ENCODE measurements around the gene ABCC4. TPM values are rescaled to one million over a fixed set of nuclear protein-coding genes. Genes with fewer than 3 reads are reported as not detected.

Gene ABCC4
- polyA plus RNA-seq, 1 donor = 15.1 TPM

DNA sequence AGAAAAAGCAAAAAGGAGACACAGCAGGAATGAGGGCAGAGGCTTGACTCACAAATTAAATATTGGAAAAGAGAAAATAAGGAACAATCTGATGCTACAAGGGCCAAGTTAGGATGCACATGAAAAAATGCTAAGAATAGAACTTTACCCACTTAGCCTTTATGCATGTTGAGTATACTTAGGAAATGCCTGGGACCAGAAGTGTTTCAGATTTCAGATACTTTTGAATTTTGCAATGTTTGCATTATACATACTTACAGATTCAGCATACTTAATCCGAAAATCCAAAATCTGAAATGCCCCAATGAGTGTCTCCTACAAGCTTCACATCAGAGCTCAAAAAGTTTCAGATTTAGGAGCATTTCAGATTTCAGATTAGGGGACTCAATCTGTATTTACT lies 262.3 kb downstream of the ABCC4 start:
- 100% methylated on average over 1 of the region's 1 CpG for WGBS (ENCODE audit: insufficient coverage, low lambda C conversion rate)
- H3K27me3 ChIP-seq (ENCODE audit: control insufficient read depth, insufficient read depth, low read length) = no peaks in the 10 kb centered on the region
- DNase-seq = no peak
- H3K36me3 ChIP-seq (ENCODE audit: control insufficient read depth, insufficient read depth, low read length) = no peaks in the 10 kb centered on the region
- no peak overlapping the region for H3K27ac ChIP-seq (ENCODE audit: low read length)
- no peak overlapping the region for H3K4me3 ChIP-seq (ENCODE audit: low read length)
- H3K4me1 ChIP-seq (ENCODE audit: control insufficient read depth, insufficient read depth, low read length) = no peaks in the 10 kb centered on the region
- H3K9me3 ChIP-seq (ENCODE audit: control insufficient read depth, low read depth, low read length) = no peaks in the 10 kb centered on the region

DNA sequence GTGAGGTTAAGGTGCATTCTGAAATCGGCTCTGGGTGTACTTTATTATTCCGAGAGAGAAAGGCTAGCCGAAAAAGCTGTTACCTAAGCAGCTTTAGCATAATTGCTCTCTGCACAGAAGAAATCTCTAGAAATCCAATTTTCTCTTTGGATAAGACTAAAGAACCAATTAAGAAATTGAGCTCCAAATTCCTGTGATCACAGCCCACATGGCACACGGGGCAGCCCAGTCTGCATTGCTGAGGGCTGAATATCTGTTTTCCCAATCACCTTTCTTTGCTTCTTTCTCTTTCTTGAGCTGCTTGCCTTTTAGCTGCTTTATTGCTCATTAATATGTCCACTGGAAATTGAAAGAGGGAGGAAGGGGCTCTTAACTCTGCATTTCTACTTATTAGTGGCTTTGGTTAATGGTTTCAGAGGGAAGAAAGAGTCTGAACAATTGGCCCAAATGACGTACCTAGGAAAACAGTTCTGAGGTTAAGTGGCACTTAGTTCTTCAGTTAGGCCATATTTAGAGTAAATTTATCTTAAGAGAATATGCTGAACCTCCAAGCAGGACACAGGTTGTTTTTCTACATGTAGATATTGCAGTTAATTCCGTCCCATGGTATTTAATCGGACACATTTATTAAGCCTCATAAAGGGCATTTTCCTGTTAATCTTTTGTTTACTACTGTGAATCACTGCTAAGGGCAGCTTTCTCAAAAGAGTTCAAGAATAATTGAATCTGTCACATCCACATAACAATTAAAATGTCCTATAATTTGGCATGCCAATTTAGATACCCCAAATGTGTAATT lies 265.7 kb downstream of the ABCC4 start:
- no peak for DNase-seq
- 93% methylated on average over 3 of the region's 7 CpGs for WGBS (ENCODE audit: insufficient coverage, low lambda C conversion rate)
- Histone ChIP-seq H3K4me3 (ENCODE audit: low read length) (no peak overlapping the region), H3K4me1 (ENCODE audit: control insufficient read depth, insufficient read depth, low read length) (no peaks in the 10 kb centered on the region), H3K9me3 (ENCODE audit: control insufficient read depth, low read depth, low read length) (no peaks in the 10 kb centered on the region), H3K27me3 (ENCODE audit: control insufficient read depth, insufficient read depth, low read length) (no peaks in the 10 kb centered on the region), H3K27ac (ENCODE audit: low read length) (no peak overlapping the region), H3K36me3 (ENCODE audit: control insufficient read depth, insufficient read depth, low read length) (no peaks in the 10 kb centered on the region)

GRCh38 chr13:95033890-95034289 lies 267.4 kb downstream of the ABCC4 start:
- Histone ChIP-seq H3K27ac (ENCODE audit: low read length) (no peak overlapping the region), H3K4me1 (ENCODE audit: control insufficient read depth, insufficient read depth, low read length) (no peaks in the 10 kb centered on the region), H3K9me3 (ENCODE audit: control insufficient read depth, low read depth, low read length) (no peaks in the 10 kb centered on the region), H3K4me3 (ENCODE audit: low read length) (no peak overlapping the region), H3K27me3 (ENCODE audit: control insufficient read depth, insufficient read depth, low read length) (no peaks in the 10 kb centered on the region), H3K36me3 (ENCODE audit: control insufficient read depth, insufficient read depth, low read length) (no peaks in the 10 kb centered on the region)
- no CpG with 5 or more reads among the region's 1 CpG for WGBS (ENCODE audit: insufficient coverage, low lambda C conversion rate)
- no peak for DNase-seq

DNA sequence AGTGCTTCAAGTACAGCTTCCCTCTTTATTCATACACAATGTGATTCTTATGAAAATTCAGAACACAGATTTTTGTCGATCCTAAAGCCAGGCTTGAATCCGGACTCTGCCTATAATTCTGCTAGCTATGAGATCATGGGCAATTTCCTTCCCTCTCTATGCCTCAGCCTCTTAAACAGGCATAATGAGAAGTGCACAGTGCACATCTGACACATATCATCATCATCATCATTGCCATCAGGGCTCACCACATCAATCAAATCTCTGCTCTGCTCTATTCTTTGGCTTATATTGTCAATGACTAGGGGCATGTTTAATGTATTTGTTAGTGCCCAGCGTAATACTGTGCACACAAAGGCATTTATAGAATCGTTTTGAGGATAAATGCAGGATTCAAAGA lies 269.1 kb downstream of the ABCC4 start:
- H3K27ac ChIP-seq (ENCODE audit: low read length) = no peak overlapping the region
- no peak for DNase-seq
- no peaks in the 10 kb centered on the region for H3K27me3 ChIP-seq (ENCODE audit: control insufficient read depth, insufficient read depth, low read length)
- no peak overlapping the region for H3K4me3 ChIP-seq (ENCODE audit: low read length)
- H3K36me3 ChIP-seq (ENCODE audit: control insufficient read depth, insufficient read depth, low read length) = no peaks in the 10 kb centered on the region
- WGBS (ENCODE audit: insufficient coverage, low lambda C conversion rate) = 83% methylated on average over 1 of the region's 4 CpGs
- no peaks in the 10 kb centered on the region for H3K4me1 ChIP-seq (ENCODE audit: control insufficient read depth, insufficient read depth, low read length)
- no peaks in the 10 kb centered on the region for H3K9me3 ChIP-seq (ENCODE audit: control insufficient read depth, low read depth, low read length)

DNA sequence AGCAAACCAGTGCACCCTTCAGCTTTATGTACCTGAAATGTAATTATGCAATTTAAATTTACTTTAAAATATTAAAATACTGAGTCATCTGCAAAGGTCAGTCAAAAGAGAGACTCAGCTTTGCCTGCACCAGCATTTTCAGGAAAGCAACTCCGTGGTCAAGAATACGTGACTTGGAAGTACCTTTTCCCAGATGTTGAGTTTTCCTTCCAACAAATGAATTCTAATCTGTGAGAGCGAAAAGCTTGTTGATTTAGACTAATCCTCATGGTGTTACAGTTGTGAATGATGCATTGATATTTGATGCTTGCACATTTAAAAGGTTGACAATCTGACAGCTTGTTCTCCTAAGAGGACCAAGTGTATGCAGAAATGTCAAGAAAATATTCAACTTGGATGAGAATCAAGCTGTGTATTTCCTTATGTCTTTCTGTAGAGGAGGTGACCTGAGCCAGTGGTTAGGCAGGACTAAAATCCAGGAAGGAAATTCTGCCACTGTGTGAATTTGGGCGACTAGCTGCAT lies 270.4 kb downstream of the ABCC4 start:
- DNase-seq = no peak
- H3K27ac ChIP-seq (ENCODE audit: low read length) = no peak overlapping the region
- H3K36me3 ChIP-seq (ENCODE audit: control insufficient read depth, insufficient read depth, low read length) = no peaks in the 10 kb centered on the region
- H3K4me3 ChIP-seq (ENCODE audit: low read length) = no peak overlapping the region
- H3K9me3 ChIP-seq (ENCODE audit: control insufficient read depth, low read depth, low read length) = no peaks in the 10 kb centered on the region
- no peaks in the 10 kb centered on the region for H3K4me1 ChIP-seq (ENCODE audit: control insufficient read depth, insufficient read depth, low read length)
- no peaks in the 10 kb centered on the region for H3K27me3 ChIP-seq (ENCODE audit: control insufficient read depth, insufficient read depth, low read length)
- WGBS (ENCODE audit: insufficient coverage, low lambda C conversion rate) = no CpG with 5 or more reads among the region's 4 CpGs

- H3K4me3 ChIP-seq (ENCODE audit: low read length) = no peak overlapping the region
- no peaks in the 10 kb centered on the region for H3K36me3 ChIP-seq (ENCODE audit: control insufficient read depth, insufficient read depth, low read length)
- no peaks in the 10 kb centered on the region for H3K9me3 ChIP-seq (ENCODE audit: control insufficient read depth, low read depth, low read length)
- WGBS (ENCODE audit: insufficient coverage, low lambda C conversion rate) = no CpG with 5 or more reads among the region's 3 CpGs
- H3K4me1 ChIP-seq (ENCODE audit: control insufficient read depth, insufficient read depth, low read length) = no peaks in the 10 kb centered on the region
- no peak overlapping the region for H3K27ac ChIP-seq (ENCODE audit: low read length)
- no peaks in the 10 kb centered on the region for H3K27me3 ChIP-seq (ENCODE audit: control insufficient read depth, insufficient read depth, low read length)
- no peak for DNase-seq
These were observed 273.6 kb downstream of the ABCC4 start for GRCh38 chr13:95027638-95028037.

DNA sequence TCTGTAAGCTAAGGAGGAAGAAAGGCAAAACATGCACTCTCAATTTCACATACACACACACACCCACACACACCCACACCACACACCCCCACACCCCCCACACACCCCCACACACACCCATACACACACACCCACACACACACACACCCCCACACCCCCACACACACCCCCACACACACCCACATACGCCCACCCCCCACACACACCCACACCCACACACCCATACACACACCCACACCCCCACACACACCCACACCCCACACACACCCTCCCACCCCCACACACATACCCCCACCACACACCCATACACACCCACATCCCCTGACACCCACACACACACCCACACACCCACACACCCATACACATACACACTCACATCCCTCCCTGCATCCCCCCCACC lies 276.1 kb downstream of the ABCC4 start:
- Histone ChIP-seq H3K4me1 (ENCODE audit: control insufficient read depth, insufficient read depth, low read length) (no peaks in the 10 kb centered on the region), H3K9me3 (ENCODE audit: control insufficient read depth, low read depth, low read length) (no peaks in the 10 kb centered on the region), H3K36me3 (ENCODE audit: control insufficient read depth, insufficient read depth, low read length) (no peaks in the 10 kb centered on the region), H3K27me3 (ENCODE audit: control insufficient read depth, insufficient read depth, low read length) (no peaks in the 10 kb centered on the region), H3K27ac (ENCODE audit: low read length) (no peak overlapping the region), H3K4me3 (ENCODE audit: low read length) (no peak overlapping the region)
- no CpG with 5 or more reads among the region's 1 CpG for WGBS (ENCODE audit: insufficient coverage, low lambda C conversion rate)
- DNase-seq = no peak

DNA sequence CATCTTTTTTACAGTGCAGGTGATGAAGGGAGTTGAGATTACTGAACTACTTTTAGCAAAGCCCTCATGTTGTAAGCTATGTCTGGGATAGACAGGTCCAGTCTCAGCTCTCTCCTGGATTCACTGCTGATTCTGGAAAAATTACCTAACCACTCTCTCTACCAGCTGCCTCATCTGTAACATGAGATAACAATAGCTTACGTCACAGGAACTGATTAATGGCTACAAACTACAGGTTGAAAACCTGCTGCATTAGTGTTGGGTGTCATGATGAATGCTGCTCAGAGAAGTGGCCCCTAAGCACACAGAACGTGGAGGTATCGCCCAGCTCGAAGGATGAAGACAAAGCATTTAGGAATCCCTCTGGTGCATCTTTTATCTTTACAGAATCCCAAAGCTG lies 277.8 kb downstream of the ABCC4 start:
- Histone ChIP-seq H3K36me3 (ENCODE audit: control insufficient read depth, insufficient read depth, low read length) (no peaks in the 10 kb centered on the region), H3K4me3 (ENCODE audit: low read length) (no peak overlapping the region), H3K4me1 (ENCODE audit: control insufficient read depth, insufficient read depth, low read length) (no peaks in the 10 kb centered on the region), H3K27ac (ENCODE audit: low read length) (no peak overlapping the region), H3K27me3 (ENCODE audit: control insufficient read depth, insufficient read depth, low read length) (no peaks in the 10 kb centered on the region), H3K9me3 (ENCODE audit: control insufficient read depth, low read depth, low read length) (no peaks in the 10 kb centered on the region)
- DNase-seq = no peak
- no CpG with 5 or more reads among the region's 4 CpGs for WGBS (ENCODE audit: insufficient coverage, low lambda C conversion rate)

DNA sequence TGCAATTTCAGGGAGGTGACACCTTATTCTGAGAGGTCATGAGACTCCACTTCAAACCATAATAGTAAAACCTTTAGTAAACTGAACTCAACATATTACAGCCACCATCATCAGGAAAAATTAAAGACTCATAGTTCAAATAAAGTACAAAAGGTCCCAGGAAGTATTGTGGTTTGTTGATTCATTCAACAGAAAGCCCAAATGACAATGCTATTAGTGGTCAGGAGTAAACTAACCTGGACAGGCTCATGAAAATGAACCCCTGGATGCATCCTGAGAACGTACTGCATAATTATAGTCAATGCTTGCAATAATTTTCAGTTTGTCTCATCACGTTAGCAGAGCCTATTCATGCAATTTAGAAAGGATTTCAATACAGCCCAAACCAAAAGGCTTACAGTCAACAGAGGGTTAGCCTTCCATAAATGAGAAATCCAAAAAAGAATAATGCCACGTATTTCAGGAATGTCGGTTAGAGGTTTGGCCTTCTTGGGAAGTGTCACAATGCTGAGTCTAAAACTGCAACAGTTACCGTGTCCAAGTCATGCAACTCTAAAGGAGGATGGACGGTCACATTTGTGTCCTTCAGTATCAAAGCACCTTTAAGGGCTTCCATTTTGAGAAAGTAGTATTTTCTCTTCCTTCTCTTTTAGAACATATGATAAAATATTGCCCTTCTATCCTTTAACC lies 280.8 kb downstream of the ABCC4 start:
- DNase-seq = no peak
- H3K27ac ChIP-seq (ENCODE audit: low read length) = no peak overlapping the region
- no peaks in the 10 kb centered on the region for H3K36me3 ChIP-seq (ENCODE audit: control insufficient read depth, insufficient read depth, low read length)
- no peaks in the 10 kb centered on the region for H3K4me1 ChIP-seq (ENCODE audit: control insufficient read depth, insufficient read depth, low read length)
- H3K9me3 ChIP-seq (ENCODE audit: control insufficient read depth, low read depth, low read length) = no peaks in the 10 kb centered on the region
- H3K4me3 ChIP-seq (ENCODE audit: low read length) = no peak overlapping the region
- no peaks in the 10 kb centered on the region for H3K27me3 ChIP-seq (ENCODE audit: control insufficient read depth, insufficient read depth, low read length)
- no CpG with 5 or more reads among the region's 6 CpGs for WGBS (ENCODE audit: insufficient coverage, low lambda C conversion rate)

DNA sequence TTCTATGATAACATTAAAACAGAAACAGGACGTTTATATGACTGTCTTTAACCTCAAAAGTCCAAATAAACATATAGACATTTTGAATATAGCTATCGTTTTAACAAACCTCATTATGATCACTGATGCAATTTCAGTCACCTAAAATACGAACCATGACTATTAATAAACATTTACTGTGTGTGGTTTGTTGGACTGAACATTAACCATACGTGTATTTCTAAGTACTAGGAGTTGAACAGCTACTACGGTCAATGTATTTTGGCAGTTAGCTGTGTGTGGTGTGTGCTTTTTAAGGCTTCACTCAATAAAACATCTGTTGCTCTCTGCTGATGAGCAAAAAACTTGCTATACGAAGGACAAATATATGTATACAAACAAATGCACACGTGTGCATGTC lies 281.4 kb downstream of the ABCC4 start:
- no peaks in the 10 kb centered on the region for H3K4me1 ChIP-seq (ENCODE audit: control insufficient read depth, insufficient read depth, low read length)
- H3K27me3 ChIP-seq (ENCODE audit: control insufficient read depth, insufficient read depth, low read length) = no peaks in the 10 kb centered on the region
- H3K27ac ChIP-seq (ENCODE audit: low read length) = no peak overlapping the region
- H3K36me3 ChIP-seq (ENCODE audit: control insufficient read depth, insufficient read depth, low read length) = no peaks in the 10 kb centered on the region
- DNase-seq = no peak
- no peak overlapping the region for H3K4me3 ChIP-seq (ENCODE audit: low read length)
- 68% methylated on average over 3 of the region's 7 CpGs for WGBS (ENCODE audit: insufficient coverage, low lambda C conversion rate)
- no peaks in the 10 kb centered on the region for H3K9me3 ChIP-seq (ENCODE audit: control insufficient read depth, low read depth, low read length)
